RPMI8226 (cell line): ENCODE data around the gene FMO3.

Experiments used
- DNase-seq: peaks from one replicate; pipeline ENCODE4 v3.0.0-alpha.2; 2015

The FMO3 gene

GRCh38 chr1:171160639-171161354, 70.1 kb downstream of the FMO3 start:
- DNase-seq = no peak

GRCh38 chr1:171161431-171161830, 70.7 kb downstream of the FMO3 start:
- no peak for DNase-seq

- no peak for DNase-seq
Measured at GRCh38 chr1:171166361-171166760, 75.7 kb downstream of the FMO3 start.
